ENCODE results near the gene TM7SF3. TPM values are rescaled to one million over a fixed set of nuclear protein-coding genes. Genes with fewer than 3 reads are reported as not detected.

The TM7SF3 gene
- total RNA-seq, 2 donors from 2014 or later: 22.5 to 24.3 TPM

DNA sequence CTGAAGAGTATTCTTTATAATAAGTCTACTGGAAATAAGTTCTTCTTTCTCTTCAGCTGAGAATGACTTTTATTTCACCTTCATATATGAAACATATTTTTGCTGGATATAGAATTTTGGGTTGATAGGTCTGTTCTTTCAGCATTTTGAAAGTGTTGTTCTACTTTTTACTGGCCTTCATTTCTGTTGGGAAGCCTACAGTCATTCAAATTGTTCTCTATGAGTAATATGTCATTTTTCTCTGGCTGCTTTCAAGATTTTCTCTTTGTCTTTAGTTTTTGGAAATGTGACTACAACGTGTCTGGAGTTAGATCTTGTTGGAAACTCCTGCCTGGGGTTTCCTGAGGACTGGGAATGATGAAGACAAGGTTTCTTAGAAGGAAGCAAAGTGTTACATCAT, 65.9 kb downstream of the TM7SF3 start:
- Mint-ChIP-seq H3K27me3 (no peaks in the 10 kb centered on the region), H3K27ac (peak overlapping the region; percentile 46), H3K36me3 (ENCODE audit: low read depth) (peaks cover 6% of the 10 kb centered on the region), H3K4me3 (no peak overlapping the region), H3K4me1 (peaks cover 37% of the 10 kb centered on the region)
- no peaks in the 10 kb centered on the region for H3K9me3 ChIP-seq (ENCODE audit: control insufficient read depth, low read length, poor library complexity, severe bottlenecking)
- ATAC-seq: no peak
- no peak for DNase-seq

DNA sequence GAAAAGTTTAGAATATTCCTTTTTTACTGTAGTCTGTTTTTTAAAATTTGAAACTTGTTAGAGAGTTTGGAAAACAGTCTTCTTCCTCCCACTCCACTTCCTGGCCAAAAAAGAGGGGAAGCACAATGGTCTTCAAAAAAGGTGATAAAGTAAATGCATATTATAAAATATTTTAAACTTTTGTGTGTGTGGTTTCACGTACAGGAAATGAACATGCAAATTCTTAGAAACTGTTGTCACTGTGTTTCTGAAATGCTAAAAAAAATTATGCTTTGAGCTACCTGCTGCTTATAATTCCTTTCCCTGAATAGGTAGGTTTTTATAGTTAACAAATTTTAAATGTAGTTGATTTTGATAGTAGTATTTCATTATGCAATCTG, 73.0 kb downstream of the TM7SF3 start:
- H3K4me3 Mint-ChIP-seq: peak overlapping the region; percentile 99
- no peaks in the 10 kb centered on the region for H3K9me3 ChIP-seq (ENCODE audit: control insufficient read depth, low read length, poor library complexity, severe bottlenecking)
- H3K4me1 Mint-ChIP-seq: peaks cover 42% of the 10 kb centered on the region
- H3K36me3 Mint-ChIP-seq (ENCODE audit: low read depth): peaks cover 10% of the 10 kb centered on the region
- H3K27me3 Mint-ChIP-seq: no peaks in the 10 kb centered on the region
- H3K27ac Mint-ChIP-seq: peak overlapping the region; percentile 97
- ATAC-seq (no peak), DNase-seq (no peak)

- H3K9me3 ChIP-seq (ENCODE audit: control insufficient read depth, low read length, poor library complexity, severe bottlenecking): no peaks in the 10 kb centered on the region
- ATAC-seq (no peak), DNase-seq (no peak)
- Mint-ChIP-seq H3K4me1 (peaks cover 42% of the 10 kb centered on the region), H3K27ac (peak overlapping the region; percentile 97), H3K27me3 (no peaks in the 10 kb centered on the region), H3K4me3 (peak overlapping the region; percentile 99), H3K36me3 (ENCODE audit: low read depth) (peaks cover 10% of the 10 kb centered on the region)
These were observed 73.5 kb downstream of the TM7SF3 start for GRCh38 chr12:26940516-26941214.

- Mint-ChIP-seq H3K36me3 (ENCODE audit: low read depth) (peaks cover 10% of the 10 kb centered on the region), H3K4me1 (peaks cover 47% of the 10 kb centered on the region), H3K27me3 (no peaks in the 10 kb centered on the region), H3K27ac (peak overlapping the region; percentile 97), H3K4me3 (peak overlapping the region; percentile 99)
- H3K9me3 ChIP-seq (ENCODE audit: control insufficient read depth, low read length, poor library complexity, severe bottlenecking): no peaks in the 10 kb centered on the region
- ATAC-seq: no peak
- no peak for DNase-seq
These were observed 74.2 kb downstream of the TM7SF3 start for GRCh38 chr12:26939953-26940352.

GRCh38 chr12:26939192-26939832, 74.9 kb downstream of the TM7SF3 start:
- Mint-ChIP-seq H3K27ac (peak overlapping the region; percentile 97), H3K4me1 (peaks cover 53% of the 10 kb centered on the region), H3K36me3 (ENCODE audit: low read depth) (peaks cover 10% of the 10 kb centered on the region), H3K27me3 (no peaks in the 10 kb centered on the region), H3K4me3 (peak overlapping the region; percentile 99)
- H3K9me3 ChIP-seq (ENCODE audit: control insufficient read depth, low read length, poor library complexity, severe bottlenecking): no peaks in the 10 kb centered on the region
- ATAC-seq (no peak), DNase-seq (no peak)

- H3K27ac Mint-ChIP-seq: peak overlapping the region; percentile 97
- ATAC-seq: peak; percentile 14
- H3K9me3 ChIP-seq (ENCODE audit: control insufficient read depth, low read length, poor library complexity, severe bottlenecking): no peaks in the 10 kb centered on the region
- peak overlapping the region; percentile 99 for H3K4me3 Mint-ChIP-seq
- peaks cover 51% of the 10 kb centered on the region for H3K4me1 Mint-ChIP-seq
- H3K36me3 Mint-ChIP-seq (ENCODE audit: low read depth): peaks cover 7% of the 10 kb centered on the region
- H3K27me3 Mint-ChIP-seq: no peaks in the 10 kb centered on the region
- peak in 2 of 3 donors; percentile 13 for DNase-seq
These were observed 75.5 kb downstream of the TM7SF3 start for GRCh38 chr12:26938701-26939062.

DNA sequence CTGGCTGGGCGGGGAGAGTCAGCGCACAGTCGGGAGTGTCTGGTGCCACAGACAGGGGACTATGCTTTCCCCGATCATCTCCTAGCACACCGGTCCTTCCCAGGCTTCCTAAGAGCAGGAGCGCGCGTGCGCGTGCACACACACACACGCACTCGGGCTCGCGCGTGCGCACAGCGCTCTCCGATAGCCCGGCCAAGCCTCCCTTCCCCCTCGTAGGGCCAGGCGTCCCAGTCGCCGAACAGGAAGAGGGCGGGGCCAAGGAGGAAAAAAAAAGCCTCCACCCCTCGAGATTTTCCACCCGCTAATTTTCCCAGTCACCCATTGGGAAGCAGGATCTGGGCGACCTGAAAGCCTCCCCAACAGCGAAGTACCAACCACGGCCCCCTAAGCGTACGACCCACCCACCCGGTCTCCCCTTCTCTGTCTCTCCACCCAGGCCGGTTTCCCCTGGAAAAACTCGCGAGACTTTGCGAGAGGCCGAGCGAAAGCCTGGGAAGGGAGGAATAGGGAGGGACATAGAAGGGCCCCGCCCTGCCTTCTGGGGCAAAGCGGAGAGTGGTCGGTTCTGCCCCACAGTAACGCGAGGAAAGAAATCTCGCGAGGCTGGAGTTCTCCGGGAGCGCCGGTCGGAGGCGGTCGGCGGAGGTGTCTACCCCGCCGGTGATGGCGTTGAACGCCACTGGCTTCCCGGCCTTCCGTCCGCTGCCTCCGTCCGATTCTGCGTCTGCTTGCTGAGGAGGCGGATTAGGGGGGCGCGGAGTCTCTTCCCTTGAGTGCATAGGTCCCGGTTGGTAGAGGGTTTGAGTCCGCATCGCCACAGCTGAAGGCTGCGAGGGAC, 76.1 kb downstream of the TM7SF3 start, which contains the start of the genes FGFR1OP2 and INTS13:
TSS of gene FGFR1OP2 (plus strand) at position 608 of the 838 bp plus-strand sequence. CDS start 15,689 bp downstream, outside the sequence.
TSS of gene INTS13 (minus strand) at position 119 of the 838 bp plus-strand sequence. CDS start 1,178 bp downstream, outside the sequence.
- peaks cover 50% of the 10 kb centered on the region for H3K4me1 Mint-ChIP-seq
- peak within 1 kb of the TSS; percentile 99 for H3K4me3 Mint-ChIP-seq
- peaks cover 11% of the 10 kb centered on the region for H3K36me3 Mint-ChIP-seq (ENCODE audit: low read depth)
- peak; percentile 89 to 95 (median 92) for DNase-seq
- no peaks in the 10 kb centered on the region for H3K9me3 ChIP-seq (ENCODE audit: control insufficient read depth, low read length, poor library complexity, severe bottlenecking)
- H3K27me3 Mint-ChIP-seq: no peaks in the 10 kb centered on the region
- peak; percentile 92 for ATAC-seq
- peak within 1 kb of the TSS; percentile 97 for H3K27ac Mint-ChIP-seq

DNA sequence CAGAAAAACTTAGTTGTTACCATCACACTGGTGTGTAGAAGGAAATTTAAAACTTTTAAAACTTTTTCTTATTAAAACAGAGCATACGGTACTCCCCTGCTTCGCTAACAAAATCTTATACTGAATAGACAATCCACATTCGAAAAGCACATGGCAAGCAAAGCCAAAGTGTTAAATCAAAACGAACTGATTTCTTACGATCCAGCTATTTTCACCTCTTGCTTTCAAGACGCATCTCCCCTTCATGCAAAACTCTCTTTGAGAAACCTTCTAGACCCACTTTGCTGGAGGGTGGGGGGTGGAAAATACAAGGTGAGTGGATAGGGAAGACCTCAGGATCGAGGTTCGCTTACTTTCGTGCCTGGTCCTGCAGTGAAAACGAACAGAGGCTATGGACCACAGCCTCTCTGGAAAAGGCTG, 76.7 kb downstream of the TM7SF3 start:
- peaks cover 11% of the 10 kb centered on the region for H3K36me3 Mint-ChIP-seq (ENCODE audit: low read depth)
- H3K27ac Mint-ChIP-seq: peak overlapping the region; percentile 97
- ATAC-seq (no peak), DNase-seq (no peak)
- peaks cover 54% of the 10 kb centered on the region for H3K4me1 Mint-ChIP-seq
- H3K27me3 Mint-ChIP-seq: no peaks in the 10 kb centered on the region
- H3K4me3 Mint-ChIP-seq: peak overlapping the region; percentile 99
- no peaks in the 10 kb centered on the region for H3K9me3 ChIP-seq (ENCODE audit: control insufficient read depth, low read length, poor library complexity, severe bottlenecking)

DNA sequence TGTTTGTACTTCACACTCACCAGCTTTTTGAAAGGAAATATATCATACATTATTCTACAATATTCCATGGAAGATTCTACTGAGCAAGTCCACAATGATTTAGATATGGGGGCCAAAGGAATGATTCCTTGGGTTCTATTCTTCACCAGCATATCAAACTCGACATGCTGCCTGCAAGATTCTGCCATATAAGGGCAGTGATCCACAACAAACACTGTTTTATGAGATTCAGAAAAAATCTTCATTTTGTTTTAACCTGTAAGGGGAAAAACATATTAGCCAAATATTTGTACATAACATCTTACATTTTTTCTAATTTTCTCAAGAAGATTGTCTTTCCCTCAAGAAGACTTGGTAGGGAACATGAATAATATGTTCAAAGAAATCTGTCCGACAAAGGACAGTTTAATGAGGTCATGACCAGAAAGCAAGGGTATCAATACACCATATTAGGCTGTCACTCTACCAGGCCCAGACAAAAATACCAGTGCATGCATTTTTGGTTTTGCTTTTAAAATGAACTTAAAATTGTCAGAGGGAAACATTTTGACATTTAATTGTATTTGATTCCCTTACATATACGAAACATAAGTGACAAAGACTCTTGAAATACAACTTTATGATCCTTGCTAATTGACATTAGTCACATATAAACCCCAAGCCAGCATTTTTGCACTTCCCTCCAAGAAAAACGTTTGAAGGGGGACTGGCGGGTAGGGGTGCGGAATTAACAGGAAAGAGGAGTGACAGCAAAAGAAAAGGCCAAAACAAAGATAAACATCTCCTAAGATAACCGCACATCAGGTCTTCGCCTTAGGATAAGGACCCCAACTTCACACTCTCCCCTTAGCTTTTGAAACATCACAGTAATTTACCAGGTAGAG, 77.4 kb downstream of the TM7SF3 start:
- Mint-ChIP-seq H3K27ac (peak overlapping the region; percentile 97), H3K4me1 (peaks cover 54% of the 10 kb centered on the region), H3K4me3 (peak overlapping the region; percentile 99), H3K27me3 (no peaks in the 10 kb centered on the region), H3K36me3 (ENCODE audit: low read depth) (peaks cover 11% of the 10 kb centered on the region)
- DNase-seq (no peak), ATAC-seq (no peak)
- H3K9me3 ChIP-seq (ENCODE audit: control insufficient read depth, low read length, poor library complexity, severe bottlenecking): no peaks in the 10 kb centered on the region

GRCh38 chr12:26935636-26936378, 78.4 kb downstream of the TM7SF3 start:
- Mint-ChIP-seq H3K27me3 (no peaks in the 10 kb centered on the region), H3K4me1 (peaks cover 53% of the 10 kb centered on the region), H3K27ac (peak overlapping the region; percentile 97), H3K4me3 (peak overlapping the region; percentile 99), H3K36me3 (ENCODE audit: low read depth) (peaks cover 11% of the 10 kb centered on the region)
- H3K9me3 ChIP-seq (ENCODE audit: control insufficient read depth, low read length, poor library complexity, severe bottlenecking): no peaks in the 10 kb centered on the region
- no peak for ATAC-seq
- no peak for DNase-seq

GRCh38 chr12:26929590-26929989, 84.6 kb downstream of the TM7SF3 start:
- no peak overlapping the region for H3K4me3 Mint-ChIP-seq
- peaks cover 35% of the 10 kb centered on the region for H3K4me1 Mint-ChIP-seq
- H3K27ac Mint-ChIP-seq: no peak overlapping the region
- no peaks in the 10 kb centered on the region for H3K27me3 Mint-ChIP-seq
- DNase-seq (no peak), ATAC-seq (no peak)
- no peaks in the 10 kb centered on the region for H3K9me3 ChIP-seq (ENCODE audit: control insufficient read depth, low read length, poor library complexity, severe bottlenecking)
- peaks cover 8% of the 10 kb centered on the region for H3K36me3 Mint-ChIP-seq (ENCODE audit: low read depth)

DNA sequence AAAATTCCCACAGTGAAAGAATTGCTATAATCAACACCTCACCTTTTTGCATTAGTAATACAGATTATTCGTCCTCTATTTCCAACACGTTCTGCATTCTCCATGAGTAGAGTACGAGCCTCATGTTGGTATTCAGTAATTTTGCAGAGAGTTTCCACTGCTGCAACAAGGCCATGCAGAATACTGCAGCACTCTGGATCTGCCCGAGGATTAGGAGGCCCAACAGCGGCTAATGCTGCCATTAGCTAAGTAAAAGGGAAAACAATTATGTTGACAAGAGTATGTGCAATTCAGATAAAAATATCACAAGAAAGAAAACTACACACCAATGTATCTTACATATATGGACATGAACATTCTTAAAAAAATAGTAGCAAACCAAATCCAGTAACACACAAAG, 85.5 kb downstream of the TM7SF3 start:
- H3K27ac Mint-ChIP-seq: no peak overlapping the region

More for the DNA sequence above, 85.5 kb downstream of the TM7SF3 start:
- ATAC-seq: no peak
- H3K9me3 ChIP-seq (ENCODE audit: control insufficient read depth, low read length, poor library complexity, severe bottlenecking): no peaks in the 10 kb centered on the region
- Mint-ChIP-seq H3K4me3 (no peak overlapping the region), H3K27me3 (no peaks in the 10 kb centered on the region), H3K4me1 (peaks cover 31% of the 10 kb centered on the region), H3K36me3 (ENCODE audit: low read depth) (peaks cover 8% of the 10 kb centered on the region)
- no peak for DNase-seq
